GM23338 (cell line): ENCODE measurements around the gene TENT5C.

Source experiments
- CREB1 ChIP-seq: fragments of 250-450 bp; sonication (Bioruptor Pico); IDR thresholded peaks from 2 replicates; pipeline ENCODE4 v1.5.0; 2020; ENCODE audit warnings: low read depth, mild to moderate bottlenecking, moderate library complexity
- CTCF ChIP-seq, 2 experiments: fragments of 200-600 bp in 1 of 2; sonication (generic) in 1 of 2; conservative IDR thresholded peaks; 2 replicates each; pipeline versions ENCODE4 v1.5.1 to v1.6.1; 2016 to 2017; ENCODE audit warnings: antibody characterized with exemption in 2 of 2, low read depth in 2 of 2, mild to moderate bottlenecking in 2 of 2, moderate library complexity in 1 of 2
- EZH2 ChIP-seq: fragments of 200-600 bp; sonication (generic); IDR thresholded peaks from one replicate; pipeline ENCODE4 v1.8.0; 2017; ENCODE audit warnings: antibody characterized with exemption, mild to moderate bottlenecking, low read depth; ENCODE audit not compliant: unreplicated experiment
- EZH2phosphoT487 ChIP-seq: fragments of 200-600 bp; sonication (generic); IDR thresholded peaks from one replicate; pipeline ENCODE4 v1.8.1; 2018; ENCODE audit warnings: antibody characterized with exemption; ENCODE audit not compliant: unreplicated experiment
- JUNB ChIP-seq: IDR thresholded peaks from one replicate; pipeline ENCODE4 v1.6.1; 2016; ENCODE audit warnings: antibody characterized with exemption; ENCODE audit not compliant: unreplicated experiment
- POLR2AphosphoS5 ChIP-seq: IDR thresholded peaks from 2 replicates; pipeline ENCODE4 v1.6.1; 2016; ENCODE audit warnings: antibody characterized with exemption, low read depth
- REST ChIP-seq: IDR thresholded peaks from one replicate; pipeline ENCODE4 v1.6.1; 2018; ENCODE audit warnings: antibody characterized with exemption; ENCODE audit not compliant: unreplicated experiment

- TF ChIP-seq EZH2phosphoT487, result no peak
- TF ChIP-seq CTCF (conservative IDR thresholded peaks at IDR 0.05; ENCODE audit: low read depth in 2 of 2), result no peak
- TF ChIP-seq CREB1, result no peak
- TF ChIP-seq POLR2AphosphoS5, result no peak
- TF ChIP-seq REST, result no peak
- TF ChIP-seq EZH2, result no peak
- no peak for TF ChIP-seq JUNB
Measured at GRCh38 chr1:117587499-117588356, 18.1 kb upstream of the TENT5C start.
